H1 (cell line): Measurements from ENCODE around the gene RNASEL. TPM values are rescaled to one million over a fixed set of nuclear protein-coding genes. Genes with fewer than 3 reads are reported as not detected.

Source experiments
- ATF2 ChIP-seq: IDR thresholded peaks from 2 replicates; pipeline ENCODE4 v1.6.1; 2012; ENCODE audit warnings: low read length, inconsistent platforms
- E2F6 ChIP-seq: IDR thresholded peaks from 2 replicates; pipeline ENCODE4 v1.6.1; 2012; ENCODE audit warnings: inconsistent platforms
- TAF1 ChIP-seq: IDR thresholded peaks from 2 replicates; pipeline ENCODE4 v1.6.1; 2011; ENCODE audit warnings: mild to moderate bottlenecking, low read depth, low read length
- polyA plus RNA-seq, 7 experiments: library from polyadenylated mRNA; depleted of rRNA in 3 of 7; stranded (reverse) in 5 of 7; unstranded in 2 of 7; fragments of >200 nt in 5 of 7; fragments of 200-250 nt in 2 of 7; gene quantifications; 1 replicate in 5 of 7; 2 replicates in 1 of 7; 4 replicates in 1 of 7; pipeline versions ENCODE4 v1.2.1 to v1.2.3, GENCODE V29; 2011 to 2013; ENCODE audit warnings: missing spikeins in 2 of 7, mixed read lengths in 2 of 7
- total RNA-seq: library from RNA; stranded (reverse); fragmentation: NEBNext Ultra II Directional; extraction: Animal tissue kit (Norgen Biotek cat#: 25700); gene quantifications from 2 replicates; pipeline ENCODE4 v1.2.1, GENCODE V29; 2021

Gene RNASEL
- total and polyA plus RNA-seq, 2 of the 8 experiments (the other 6 are each of a cell fraction or from before 2014, with no cell fraction given), result 0.39 to 0.78 TPM

GRCh38 chr1:182611787-182612186 is 22.7 kb upstream of the RNASEL start (continued):
- TF ChIP-seq ATF2, result no peak
- TF ChIP-seq TAF1, result no peak
- peak; percentile 59 for TF ChIP-seq E2F6
